Mucosa of rectum (tissue), 2 donors: Measurements from ENCODE around the gene EMD.
"Not testable (repeated sequence)": the region's sequence is repeated elsewhere in the genome, so short reads cannot be mapped to it uniquely, and the experiment has no call there.

Source experiments
- H3K27ac ChIP-seq, 2 donors: one replicate each; pipeline ENCODE4 v1.7.0; 2013; ENCODE audit warnings: inconsistent platforms in 2 of 2, low read depth in 2 of 2, low read length in 2 of 2
- H3K27me3 ChIP-seq, 2 donors: one replicate each; pipeline ENCODE4 v1.7.0; 2013; ENCODE audit warnings: low read length in 2 of 2; ENCODE audit not compliant: control insufficient read depth in 2 of 2, insufficient read depth in 2 of 2
- H3K36me3 ChIP-seq, 2 donors: one replicate each; pipeline ENCODE4 v1.7.0; 2013; ENCODE audit warnings: low read length in 2 of 2; ENCODE audit not compliant: control insufficient read depth in 2 of 2, insufficient read depth in 2 of 2
- H3K4me1 ChIP-seq, 2 donors: one replicate each; pipeline ENCODE4 v1.7.0; 2013; ENCODE audit warnings: low read length in 2 of 2, mild to moderate bottlenecking in 1 of 2; ENCODE audit not compliant: control insufficient read depth in 2 of 2, insufficient read depth in 2 of 2
- H3K4me3 ChIP-seq, 2 donors: one replicate each; pipeline ENCODE4 v1.7.0; 2013; ENCODE audit warnings: low read length in 2 of 2
- H3K9ac ChIP-seq, 2 donors: one replicate each; pipeline ENCODE4 v1.7.0; 2013; ENCODE audit warnings: low read length in 2 of 2, low read depth in 1 of 2, mild to moderate bottlenecking in 1 of 2
- H3K9me3 ChIP-seq, 2 donors: one replicate each; pipeline ENCODE4 v1.7.0; 2013; ENCODE audit warnings: low read length in 2 of 2; ENCODE audit not compliant: control insufficient read depth in 2 of 2
- donor health status: healthy.
- donor health status: Normal muscosa, but diverticular disease.

Gene EMD

DNA sequence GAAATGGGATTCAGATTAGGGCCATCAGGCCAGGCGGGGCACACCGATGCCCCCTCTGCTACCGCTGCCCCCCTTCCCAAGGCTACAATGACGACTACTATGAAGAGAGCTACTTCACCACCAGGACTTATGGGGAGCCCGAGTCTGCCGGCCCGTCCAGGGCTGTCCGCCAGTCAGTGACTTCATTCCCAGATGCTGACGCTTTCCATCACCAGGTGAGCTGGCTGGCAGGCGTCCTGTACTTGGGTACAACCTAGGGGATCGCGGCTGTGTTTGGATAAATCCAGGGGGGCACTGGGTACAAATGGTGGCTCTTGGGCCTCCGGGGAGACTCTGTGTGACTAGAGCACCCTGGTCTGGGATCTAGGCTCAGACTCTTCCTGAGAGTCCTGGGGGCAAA, 1.1 kb downstream of the EMD start:
- H3K4me1 ChIP-seq = peaks cover 12 to 14% of the 10 kb centered on the region in 2 donors
- H3K9ac ChIP-seq = peak overlapping the region; percentile 75 to 93
- H3K4me3 ChIP-seq = peak overlapping the region; percentile 73 to 74
- H3K9me3 ChIP-seq = no peaks in the 10 kb centered on the region
- H3K27ac ChIP-seq = peak overlapping the region; percentile 92
- H3K36me3 ChIP-seq = no peaks in the 10 kb centered on the region
- H3K27me3 ChIP-seq = peaks cover 2 to 8% of the 10 kb centered on the region in 2 donors

DNA sequence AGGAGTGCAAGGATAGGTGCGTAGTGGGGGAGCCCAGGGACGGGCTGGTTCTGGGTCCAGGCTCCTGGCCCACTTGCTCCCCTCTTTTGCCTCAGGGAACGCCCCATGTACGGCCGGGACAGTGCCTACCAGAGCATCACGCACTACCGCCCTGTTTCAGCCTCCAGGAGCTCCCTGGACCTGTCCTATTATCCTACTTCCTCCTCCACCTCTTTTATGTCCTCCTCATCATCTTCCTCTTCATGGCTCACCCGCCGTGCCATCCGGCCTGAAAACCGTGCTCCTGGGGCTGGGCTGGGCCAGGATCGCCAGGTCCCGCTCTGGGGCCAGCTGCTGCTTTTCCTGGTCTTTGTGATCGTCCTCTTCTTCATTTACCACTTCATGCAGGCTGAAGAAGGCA, 1.7 kb downstream of the EMD start:
- Histone ChIP-seq H3K27me3 (peaks cover 2 to 8% of the 10 kb centered on the region in 2 donors), H3K9ac (no peak overlapping the region), H3K27ac (no peak overlapping the region), H3K4me1 (peaks cover 12 to 14% of the 10 kb centered on the region in 2 donors), H3K36me3 (no peaks in the 10 kb centered on the region), H3K4me3 (no peak overlapping the region), H3K9me3 (no peaks in the 10 kb centered on the region)

DNA sequence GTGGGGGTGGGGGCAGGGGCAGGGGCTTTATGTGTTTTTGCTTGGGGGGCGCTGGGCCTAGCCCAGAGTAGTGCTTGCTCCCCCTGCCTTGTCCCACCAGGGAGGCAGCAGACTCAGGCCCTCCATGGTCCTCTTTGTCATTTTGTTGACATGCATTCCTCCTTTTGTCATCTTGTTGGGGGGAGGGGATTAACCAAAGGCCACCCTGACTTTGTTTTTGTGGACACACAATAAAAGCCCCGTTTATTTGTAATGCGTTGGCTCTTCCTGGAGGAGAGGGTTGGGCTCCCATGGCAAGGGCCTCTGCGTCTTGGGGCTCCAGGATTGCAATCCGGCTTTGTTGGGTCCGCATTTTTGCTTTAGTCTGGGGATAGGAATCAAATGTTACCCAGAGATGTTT, 2.2 kb downstream of the EMD start:
- Histone ChIP-seq H3K4me3 (no peak overlapping the region), H3K9me3 (no peaks in the 10 kb centered on the region), H3K4me1 (peaks cover 12 to 14% of the 10 kb centered on the region in 2 donors), H3K27ac (no peak overlapping the region), H3K9ac (no peak overlapping the region), H3K27me3 (peaks cover 2 to 8% of the 10 kb centered on the region in 2 donors), H3K36me3 (no peaks in the 10 kb centered on the region)

DNA sequence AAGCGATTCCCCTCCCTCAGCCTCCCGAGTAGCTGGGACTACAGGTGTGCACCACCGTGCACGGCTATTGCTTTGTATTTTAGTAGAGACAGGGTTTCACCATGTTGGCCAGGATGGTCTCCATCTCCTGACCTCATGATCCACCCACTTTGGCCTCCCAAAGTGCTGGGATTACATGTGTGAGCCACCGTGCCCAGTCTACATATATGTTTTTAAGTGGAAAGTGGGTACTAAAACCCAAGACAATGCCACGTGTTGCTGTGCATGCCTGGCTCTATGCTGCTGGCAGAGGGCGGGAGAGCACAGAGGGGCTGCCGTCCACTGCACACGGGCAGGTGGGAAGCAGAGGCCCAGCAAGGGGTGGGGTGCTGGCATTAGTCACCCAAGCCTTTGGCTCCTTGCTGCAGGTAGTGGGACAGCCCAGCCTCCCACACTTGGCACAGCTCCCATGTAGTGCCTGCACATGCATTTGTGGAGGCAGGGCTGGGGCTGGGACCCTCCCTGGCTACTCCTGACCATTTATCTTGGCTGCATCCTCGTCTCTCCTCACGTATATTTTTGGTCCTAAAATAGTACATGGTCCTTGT, 3.5 kb downstream of the EMD start:
- Histone ChIP-seq H3K27me3 (peaks cover 2 to 5% of the 10 kb centered on the region in 2 donors), H3K4me1 (peaks cover 11 to 14% of the 10 kb centered on the region in 2 donors), H3K27ac (no peak overlapping the region), H3K9ac (no peak overlapping the region), H3K4me3 (no peak overlapping the region), H3K36me3 (no peaks in the 10 kb centered on the region), H3K9me3 (no peaks in the 10 kb centered on the region)

DNA sequence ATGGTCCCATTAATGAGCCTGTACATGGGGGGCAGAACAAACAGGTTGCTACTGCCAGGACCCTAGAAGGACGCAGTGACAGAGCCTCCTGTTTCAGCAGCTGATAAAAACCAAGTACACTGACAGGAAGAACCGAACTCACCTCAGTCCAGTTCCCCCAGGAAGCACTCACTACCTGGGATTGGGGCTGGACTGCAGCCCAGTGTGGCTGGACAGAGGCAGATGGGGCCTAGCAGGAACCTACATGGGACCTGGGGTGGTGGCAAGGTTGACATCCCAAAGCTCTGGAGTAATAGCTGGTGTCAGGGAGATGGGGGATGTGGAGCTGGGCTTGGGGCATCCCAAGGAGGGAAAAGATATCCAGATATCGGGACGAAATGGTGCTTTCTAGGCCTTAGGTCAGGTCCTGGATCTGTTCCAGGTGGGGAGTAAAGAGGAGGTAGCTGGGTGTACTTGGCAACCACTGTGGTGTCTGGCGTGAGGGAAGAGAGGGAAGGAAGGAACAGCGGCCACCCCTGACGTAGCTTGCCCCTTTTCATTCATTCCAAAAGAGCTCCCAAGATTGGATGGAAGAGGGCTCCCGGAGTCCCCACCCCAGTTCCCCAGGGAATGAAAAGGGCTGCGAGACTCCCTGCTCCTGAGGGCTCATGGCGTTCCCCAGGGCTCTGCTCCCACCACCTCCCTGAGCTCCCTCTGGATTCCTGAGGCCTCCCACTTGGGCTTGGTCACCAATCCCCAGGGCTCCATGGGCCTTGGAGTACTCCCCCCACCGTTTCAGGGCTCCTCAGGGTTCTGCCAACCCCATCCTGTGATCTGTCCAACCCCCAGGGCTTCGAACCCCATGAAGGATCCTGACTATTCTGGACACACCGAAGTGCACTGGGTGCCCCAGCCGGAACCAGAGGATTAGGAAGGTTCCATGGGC, 4.5 kb downstream of the EMD start:
- Histone ChIP-seq H3K9me3 (no peaks in the 10 kb centered on the region), H3K4me3 (no peak overlapping the region), H3K36me3 (no peaks in the 10 kb centered on the region), H3K4me1 (peaks cover 6 to 9% of the 10 kb centered on the region in 2 donors), H3K27ac (no peak overlapping the region), H3K27me3 (peaks cover 2 to 5% of the 10 kb centered on the region in 2 donors), H3K9ac (no peak overlapping the region)

DNA sequence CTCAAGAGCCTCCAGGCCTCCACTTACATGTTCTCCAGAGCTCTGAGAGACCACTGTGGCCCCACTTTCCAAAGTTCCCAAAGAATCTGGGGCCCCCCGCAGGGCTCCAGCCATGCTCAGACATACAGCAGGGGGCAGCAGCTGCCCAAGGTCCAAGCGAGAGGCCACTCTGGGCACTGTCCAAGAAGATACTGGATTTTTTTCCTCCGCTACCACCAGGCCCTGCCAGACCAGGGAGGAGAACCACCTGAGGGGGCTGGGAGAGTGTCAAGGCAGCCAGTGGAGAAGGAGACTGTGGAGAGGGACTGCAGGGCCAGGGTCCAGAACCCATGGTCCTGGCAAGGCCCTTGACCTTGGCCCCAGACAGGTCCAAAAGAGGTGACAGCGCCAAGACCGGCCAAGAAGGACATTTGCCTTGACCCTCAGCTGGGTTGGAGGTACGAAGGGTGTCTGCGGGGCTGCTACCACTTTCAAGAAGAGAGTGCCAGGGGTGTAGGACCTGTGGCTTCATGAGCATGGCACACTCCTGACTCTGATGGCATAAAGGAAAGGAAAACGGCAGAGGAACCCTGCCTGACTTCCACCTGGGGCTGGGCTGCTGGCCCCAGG, 5.3 kb downstream of the EMD start:
- H3K27ac ChIP-seq = no peak overlapping the region
- peaks cover 6 to 9% of the 10 kb centered on the region in 2 donors for H3K4me1 ChIP-seq
- no peaks in the 10 kb centered on the region for H3K9me3 ChIP-seq
- H3K9ac ChIP-seq = no peak overlapping the region
- H3K36me3 ChIP-seq = no peaks in the 10 kb centered on the region
- H3K4me3 ChIP-seq = no peak overlapping the region
- peaks cover 2 to 5% of the 10 kb centered on the region in 2 donors for H3K27me3 ChIP-seq

DNA sequence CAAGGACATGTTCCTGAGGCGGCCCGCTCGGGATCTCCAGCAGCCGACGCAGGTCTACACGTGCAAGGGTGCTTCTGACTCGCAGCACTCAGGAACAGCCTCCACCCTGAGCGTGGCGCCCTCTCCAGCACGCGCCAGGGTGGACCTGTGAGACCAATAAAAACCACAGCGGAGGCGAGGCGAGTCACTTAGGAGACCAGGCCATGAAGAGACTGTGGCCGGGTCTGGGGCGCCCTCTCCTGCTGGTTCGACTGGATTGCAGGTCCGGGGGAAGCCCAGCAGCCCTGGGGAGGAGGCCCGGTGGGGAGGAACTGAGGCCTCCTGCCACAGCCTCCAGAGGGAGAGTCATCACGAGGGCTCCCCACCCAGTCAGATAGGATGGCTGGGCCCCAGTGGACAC, 9.0 kb downstream of the EMD start:
- not testable (repeated sequence) for H3K36me3 ChIP-seq, H3K9me3 ChIP-seq, H3K4me3 ChIP-seq, H3K9ac ChIP-seq, H3K4me1 ChIP-seq, H3K27me3 ChIP-seq, H3K27ac ChIP-seq

DNA sequence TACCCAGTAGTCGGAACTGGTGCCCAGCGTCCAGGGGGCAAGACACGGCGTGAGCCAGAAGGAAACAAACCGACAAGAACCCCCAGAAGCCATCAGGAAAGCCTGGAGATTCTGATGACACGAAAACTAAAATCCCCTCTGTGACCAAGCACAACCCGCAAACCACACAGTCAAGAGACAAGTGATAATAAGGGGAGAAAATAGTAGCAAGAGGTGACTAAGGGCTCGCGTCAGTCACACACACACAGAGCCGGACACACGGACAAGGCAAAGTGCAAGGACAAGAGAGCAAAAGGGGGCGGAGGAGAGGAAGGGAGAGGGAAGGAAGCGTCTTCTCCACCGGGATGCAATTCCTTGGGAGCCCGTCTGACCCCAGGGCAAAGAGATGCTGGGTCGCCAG, 9.6 kb downstream of the EMD start:
- not testable (repeated sequence) for H3K4me1 ChIP-seq, H3K9me3 ChIP-seq, H3K36me3 ChIP-seq, H3K9ac ChIP-seq, H3K27ac ChIP-seq, H3K27me3 ChIP-seq, H3K4me3 ChIP-seq

DNA sequence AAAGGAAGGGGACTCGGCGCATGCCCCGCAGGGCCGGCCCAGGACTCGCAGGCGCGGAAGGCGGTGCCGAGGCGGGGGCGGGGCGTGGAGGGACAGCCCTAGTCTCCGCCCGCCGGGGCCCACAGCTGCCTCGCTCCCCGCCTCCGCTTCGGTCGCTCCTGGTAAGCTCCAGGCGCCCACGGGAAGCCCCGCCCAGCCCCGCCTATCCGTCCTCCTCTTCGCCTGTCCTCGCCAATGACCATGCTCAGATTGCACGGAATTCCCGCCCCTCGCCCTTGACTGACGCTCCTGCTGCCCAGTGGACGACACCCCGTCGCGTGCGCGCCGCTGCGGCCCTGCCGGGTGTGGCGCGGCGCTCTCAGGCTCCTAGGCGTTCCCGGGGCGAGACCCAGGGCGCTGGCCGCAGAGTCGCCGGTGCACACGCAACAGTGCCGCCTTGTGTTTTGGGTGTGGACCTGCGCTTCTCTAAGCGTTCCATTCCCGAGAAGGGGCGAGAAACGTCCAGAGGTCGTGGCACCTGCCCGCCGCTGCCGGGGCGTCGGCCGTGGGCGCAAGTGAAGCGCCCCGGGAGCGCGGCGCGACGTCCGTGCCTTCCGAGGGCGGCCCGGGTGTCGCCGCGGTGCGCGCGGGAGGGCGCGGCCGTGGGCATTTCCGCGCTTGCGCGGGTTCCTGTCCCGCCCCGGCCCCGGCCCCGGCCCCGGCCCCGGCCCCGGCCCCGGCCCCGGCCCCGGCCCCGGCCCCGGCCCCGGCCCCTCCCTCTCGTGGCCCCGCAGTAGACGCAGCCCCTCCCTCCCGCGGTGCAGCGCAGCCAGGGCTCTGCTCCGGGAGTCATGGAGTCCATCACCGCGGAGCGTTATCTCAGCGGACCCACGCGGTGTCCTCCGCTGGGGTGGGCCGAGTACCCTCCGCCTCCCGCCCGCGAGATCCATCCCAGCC, 11.0 kb downstream of the EMD start:
- H3K27me3 ChIP-seq, H3K4me3 ChIP-seq, H3K9me3 ChIP-seq, H3K36me3 ChIP-seq, H3K9ac ChIP-seq, H3K4me1 ChIP-seq: not testable (repeated sequence)
- H3K27ac ChIP-seq = peak overlapping the region in 1 of 2 donors; percentile 38
